PC-9 (cell line): ENCODE data around the gene ACKR2. TPM values are rescaled to one million over a fixed set of nuclear protein-coding genes. Genes with fewer than 3 reads are reported as not detected.

Experiments
- BruUV-seq: library from RNA; stranded (reverse); fragments of 400-500 nt; replicated peaks from 2 replicates; lab custom pipeline; 2021; lab: Mats Ljungman, UMichigan
- CTCF ChIA-PET: fragments of 300-600 bp; sonication (Branson Sonifier 250); formaldehyde crosslinking; loops from one replicate; lab custom pipeline; 2022; ENCODE audit warnings: antibody characterized with exemption; lab: Charles Lee
- POLR2A ChIA-PET: fragments of 300-600 bp; sonication (Branson Sonifier 250); formaldehyde crosslinking; loops from one replicate; lab custom pipeline; 2022; ENCODE audit warnings: antibody characterized with exemption; ENCODE audit not compliant: unreplicated experiment; lab: Charles Lee
- DNase-seq, 2 experiments: peaks; one replicate each; pipeline versions ENCODE4 v3.0.0 to v3.0.0-alpha.2; 2015 to 2022; ENCODE audit warnings: mixed read lengths in 1 of 2
- H2AFZ ChIP-seq: fragments of 200-600 bp; sonication (generic); 2 replicates; pipeline ENCODE4 v1.8.1; 2017; ENCODE audit warnings: antibody characterized with exemption
- H3F3A ChIP-seq: fragments of 200-600 bp; sonication (generic); 2 replicates; pipeline ENCODE4 v1.8.1; 2017; ENCODE audit warnings: antibody characterized with exemption, mild to moderate bottlenecking, low read depth; ENCODE audit not compliant: insufficient read depth
- H3K27ac ChIP-seq: fragments of 200-600 bp; sonication (generic); 2 replicates; pipeline ENCODE4 v1.6.1; 2016; ENCODE audit warnings: mixed run types
- H3K27me3 ChIP-seq: fragments of 200-600 bp; sonication (generic); 2 replicates; pipeline ENCODE4 v1.6.1; 2016; ENCODE audit warnings: low read depth, mixed run types; ENCODE audit not compliant: insufficient read depth
- H3K36me3 ChIP-seq: fragments of 200-600 bp; sonication (generic); 2 replicates; pipeline ENCODE4 v1.6.1; 2016; ENCODE audit warnings: low read depth, mixed run types
- H3K4me1 ChIP-seq: fragments of 200-600 bp; sonication (generic); replicated peaks from 2 replicates; pipeline ENCODE4 v1.6.1; 2016; ENCODE audit warnings: mixed run types; ENCODE audit not compliant: insufficient read depth
- H3K4me2 ChIP-seq: fragments of 200-600 bp; sonication (generic); 2 replicates; pipeline ENCODE4 v1.6.1; 2017; ENCODE audit warnings: mixed run types
- H3K4me3 ChIP-seq: fragments of 200-600 bp; sonication (generic); 2 replicates; pipeline ENCODE4 v1.6.1; 2016; ENCODE audit warnings: mixed run types
- H3K79me2 ChIP-seq: fragments of 200-600 bp; sonication (generic); 2 replicates; pipeline ENCODE4 v1.6.1; 2017; ENCODE audit warnings: low read depth, mixed run types
- H3K9me2 ChIP-seq: fragments of 200-600 bp; sonication (generic); 2 replicates; pipeline ENCODE4 v1.8.1; 2017; ENCODE audit warnings: mild to moderate bottlenecking; ENCODE audit not compliant: insufficient read depth
- H3K9me3 ChIP-seq: fragments of 200-600 bp; sonication (generic); 2 replicates; pipeline ENCODE4 v1.8.1; 2016; ENCODE audit warnings: low read depth; ENCODE audit not compliant: insufficient read depth
- H4K20me1 ChIP-seq: fragments of 200-600 bp; sonication (generic); 2 replicates; pipeline ENCODE4 v1.8.1; 2017; ENCODE audit not compliant: insufficient read depth
- CTCF ChIP-seq: fragments of 200-600 bp; sonication (generic); conservative IDR thresholded peaks from 2 replicates; pipeline ENCODE4 v1.6.1; 2017; ENCODE audit warnings: mixed run types, antibody characterized with exemption, mild to moderate bottlenecking, moderate library complexity
- EZH2 ChIP-seq: fragments of 200-600 bp; sonication (generic); IDR thresholded peaks from 2 replicates; pipeline ENCODE4 v1.8.0; 2017; ENCODE audit warnings: antibody characterized with exemption, low read depth
- intact Hi-C: fragments of 100-400 bp; cut with micrococcal nuclease; formaldehyde crosslinking; loops from one replicate; pipeline ENCODE4 v1.10.0; 2022; ENCODE audit not compliant: unreplicated experiment
- total RNA-seq: library from RNA; stranded (reverse); gene quantifications from 2 replicates; pipeline ENCODE4 v1.2.3, GENCODE V29; 2021

ACKR2 gene
- total RNA-seq, 1 experiment from 2014 or later: 2.9 TPM

GRCh38 chr3:42871592-42872196 lies 62.4 kb downstream of the ACKR2 start:
- intact Hi-C loops: no loop called here
- Histone ChIP-seq H2AFZ (no peak overlapping the region), H3K27ac (no peak overlapping the region), H3K79me2 (no peaks in the 10 kb centered on the region), H3K36me3 (no peaks in the 10 kb centered on the region), H3K4me2 (no peak overlapping the region), H3K9me2 (no peaks in the 10 kb centered on the region), H3F3A (no peaks in the 10 kb centered on the region), H3K4me3 (no peak overlapping the region), H3K4me1 (no peaks in the 10 kb centered on the region), H3K9me3 (no peaks in the 10 kb centered on the region), H3K27me3 (no peaks in the 10 kb centered on the region), H4K20me1 (no peaks in the 10 kb centered on the region)
- BruUV-seq: no TSS peak
- DNase-seq: no peak
- ChIA-PET POLR2A (no interaction called here), CTCF (no interaction called here)
- TF ChIP-seq CTCF (no peak), EZH2 (no peak)

GRCh38 chr3:42872718-42873117 lies 63.5 kb downstream of the ACKR2 start:
- intact Hi-C loops: no loop called here
- Histone ChIP-seq H2AFZ (no peak overlapping the region), H3K4me1 (no peaks in the 10 kb centered on the region), H4K20me1 (no peaks in the 10 kb centered on the region), H3F3A (no peaks in the 10 kb centered on the region), H3K9me3 (no peaks in the 10 kb centered on the region), H3K79me2 (no peaks in the 10 kb centered on the region), H3K27me3 (no peaks in the 10 kb centered on the region), H3K36me3 (no peaks in the 10 kb centered on the region), H3K27ac (no peak overlapping the region), H3K4me2 (no peak overlapping the region), H3K4me3 (no peak overlapping the region), H3K9me2 (no peaks in the 10 kb centered on the region)
- no peak for TF ChIP-seq EZH2
- TF ChIP-seq CTCF: no peak
- CTCF ChIA-PET: no interaction called here
- POLR2A ChIA-PET: no interaction called here
- DNase-seq: no peak
- no TSS peak for BruUV-seq

- no peaks in the 10 kb centered on the region for H3K27me3 ChIP-seq
- ChIA-PET CTCF (no interaction called here), POLR2A (no interaction called here)
Observed at GRCh38 chr3:42873221-42873982, 64.2 kb downstream of the ACKR2 start.

More at GRCh38 chr3:42873221-42873982, 64.2 kb downstream of the ACKR2 start:
- H4K20me1 ChIP-seq: no peaks in the 10 kb centered on the region
- H3K4me3 ChIP-seq: no peak overlapping the region
- no peaks in the 10 kb centered on the region for H3F3A ChIP-seq
- H3K9me3 ChIP-seq: no peaks in the 10 kb centered on the region
- H3K27ac ChIP-seq: no peak overlapping the region
- H3K4me2 ChIP-seq: no peak overlapping the region
- BruUV-seq: no TSS peak
- intact Hi-C loops: no loop called here
- TF ChIP-seq CTCF: no peak
- no peak for TF ChIP-seq EZH2
- H3K79me2 ChIP-seq: no peaks in the 10 kb centered on the region
- no peak overlapping the region for H2AFZ ChIP-seq
- DNase-seq: no peak
- no peaks in the 10 kb centered on the region for H3K4me1 ChIP-seq
- H3K9me2 ChIP-seq: no peaks in the 10 kb centered on the region
- H3K36me3 ChIP-seq: no peaks in the 10 kb centered on the region
